ENCODE results near the gene FGFRL1. TPM values are rescaled to one million over a fixed set of nuclear protein-coding genes. Genes with fewer than 3 reads are reported as not detected.
A peak's percentile ranks its signal among the peaks of the same experiment; 100 is the strongest.

FGFRL1 gene
- total and polyA plus RNA-seq, 8 donors = 15.4 to 42.8 (median 31.1) TPM

DNA sequence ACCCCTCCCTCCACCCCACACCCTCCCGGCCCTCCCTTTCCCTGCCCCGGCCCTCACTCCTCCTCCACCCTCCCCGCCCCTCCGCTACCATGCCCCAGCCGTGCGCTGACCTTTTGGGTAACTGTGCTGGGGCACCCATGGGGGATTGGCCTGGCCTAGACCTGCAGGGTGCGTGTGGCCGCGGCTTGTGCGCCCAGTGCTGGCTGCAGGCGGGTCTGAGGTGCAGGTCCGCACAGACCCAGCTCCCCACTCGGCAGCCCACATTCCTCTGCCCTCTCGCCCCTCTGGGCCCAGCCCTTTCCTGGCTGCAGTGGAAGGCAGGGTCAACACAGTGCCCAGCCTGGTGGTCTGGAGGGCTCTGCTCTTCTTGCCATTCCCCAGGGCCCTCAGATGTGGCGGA lies 24.7 kb downstream of the FGFRL1 start:
- no peak for ATAC-seq
- Histone ChIP-seq H3K36me3 (no peaks in the 10 kb centered on the region), H3K9me3 (no peaks in the 10 kb centered on the region), H3K4me1 (peaks cover 0 to 9% (median 4%) of the 10 kb centered on the region in 3 donors), H3K4me3 (no peak overlapping the region), H3K27me3 (no peaks in the 10 kb centered on the region), H3K27ac (no peak overlapping the region)
- intact Hi-C loops (cut with DNase I) = loop anchor here in 1 of 3 donors (10.0 kb wide), 1 partner anchor 751 kb away; no protein-coding TSS in a partner anchor
- FAIRE-seq = no peak
- DNase-seq = no peak
- TF ChIP-seq, protein P1, sequence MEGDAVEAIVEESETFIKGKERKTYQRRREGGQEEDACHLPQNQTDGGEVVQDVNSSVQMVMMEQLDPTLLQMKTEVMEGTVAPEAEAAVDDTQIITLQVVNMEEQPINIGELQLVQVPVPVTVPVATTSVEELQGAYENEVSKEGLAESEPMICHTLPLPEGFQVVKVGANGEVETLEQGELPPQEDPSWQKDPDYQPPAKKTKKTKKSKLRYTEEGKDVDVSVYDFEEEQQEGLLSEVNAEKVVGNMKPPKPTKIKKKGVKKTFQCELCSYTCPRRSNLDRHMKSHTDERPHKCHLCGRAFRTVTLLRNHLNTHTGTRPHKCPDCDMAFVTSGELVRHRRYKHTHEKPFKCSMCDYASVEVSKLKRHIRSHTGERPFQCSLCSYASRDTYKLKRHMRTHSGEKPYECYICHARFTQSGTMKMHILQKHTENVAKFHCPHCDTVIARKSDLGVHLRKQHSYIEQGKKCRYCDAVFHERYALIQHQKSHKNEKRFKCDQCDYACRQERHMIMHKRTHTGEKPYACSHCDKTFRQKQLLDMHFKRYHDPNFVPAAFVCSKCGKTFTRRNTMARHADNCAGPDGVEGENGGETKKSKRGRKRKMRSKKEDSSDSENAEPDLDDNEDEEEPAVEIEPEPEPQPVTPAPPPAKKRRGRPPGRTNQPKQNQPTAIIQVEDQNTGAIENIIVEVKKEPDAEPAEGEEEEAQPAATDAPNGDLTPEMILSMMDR (IDR thresholded peaks at IDR 0.05) = no peak
- 88 to 92% methylated on average over 13 to 15 of the region's 15 CpGs for WGBS, 2 donors

DNA sequence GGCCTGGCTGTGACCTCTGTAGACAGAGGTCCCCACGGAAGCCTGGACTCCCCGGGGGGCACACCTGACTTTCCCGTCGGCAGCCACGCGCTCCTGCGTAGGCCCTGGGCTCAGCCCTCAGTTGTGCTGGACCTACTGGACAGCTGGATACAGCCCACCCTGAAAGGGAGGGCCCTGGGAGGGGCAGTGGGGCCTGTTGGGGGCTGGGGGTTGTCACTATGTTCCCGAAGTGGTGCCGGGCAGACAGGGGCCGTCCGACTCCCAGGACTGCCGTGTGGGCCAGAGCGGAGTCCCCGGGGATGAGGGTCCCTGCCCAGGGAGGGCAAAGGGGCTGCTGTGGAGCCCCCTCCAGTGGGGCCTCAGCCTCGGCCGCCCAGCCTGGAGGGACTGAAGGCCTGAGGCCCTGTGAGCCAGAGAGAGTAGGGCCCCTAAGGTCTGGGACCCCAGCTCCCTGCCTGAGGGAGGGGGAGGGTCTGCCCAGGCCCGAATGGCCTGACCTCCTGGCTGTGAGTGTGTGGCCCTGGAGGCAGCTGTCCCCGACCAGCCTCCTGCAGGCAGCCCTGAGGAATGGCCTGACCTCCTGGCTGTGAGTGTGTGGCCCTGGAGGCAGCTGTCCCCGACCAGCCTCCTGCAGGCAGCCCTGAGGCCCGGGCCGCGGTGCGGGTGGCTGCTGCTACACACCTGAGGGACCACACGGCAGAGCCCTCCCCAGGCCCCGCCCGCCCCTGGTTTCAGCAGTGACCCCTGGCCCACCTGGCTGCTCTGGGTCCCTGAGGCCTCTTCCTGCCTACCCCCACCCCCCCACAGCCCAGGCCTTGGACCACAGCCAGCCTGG lies 25.8 kb downstream of the FGFRL1 start:
- Histone ChIP-seq H3K27ac (no peak overlapping the region), H3K27me3 (no peaks in the 10 kb centered on the region), H3K9me3 (no peaks in the 10 kb centered on the region), H3K36me3 (no peaks in the 10 kb centered on the region), H3K4me1 (peaks cover 0 to 9% (median 4%) of the 10 kb centered on the region in 3 donors), H3K4me3 (no peak overlapping the region)
- WGBS, 2 donors = 88 to 89% methylated on average over 23 to 26 of the region's 26 CpGs
- DNase-seq (no peak), FAIRE-seq (no peak), ATAC-seq (no peak)
- TF ChIP-seq, protein P1 (IDR thresholded peaks at IDR 0.05) = no peak
- intact Hi-C loops (cut with DNase I) = loop anchor here in 1 of 3 donors (10.0 kb wide), 1 partner anchor 752 kb away; no protein-coding TSS in a partner anchor

DNA sequence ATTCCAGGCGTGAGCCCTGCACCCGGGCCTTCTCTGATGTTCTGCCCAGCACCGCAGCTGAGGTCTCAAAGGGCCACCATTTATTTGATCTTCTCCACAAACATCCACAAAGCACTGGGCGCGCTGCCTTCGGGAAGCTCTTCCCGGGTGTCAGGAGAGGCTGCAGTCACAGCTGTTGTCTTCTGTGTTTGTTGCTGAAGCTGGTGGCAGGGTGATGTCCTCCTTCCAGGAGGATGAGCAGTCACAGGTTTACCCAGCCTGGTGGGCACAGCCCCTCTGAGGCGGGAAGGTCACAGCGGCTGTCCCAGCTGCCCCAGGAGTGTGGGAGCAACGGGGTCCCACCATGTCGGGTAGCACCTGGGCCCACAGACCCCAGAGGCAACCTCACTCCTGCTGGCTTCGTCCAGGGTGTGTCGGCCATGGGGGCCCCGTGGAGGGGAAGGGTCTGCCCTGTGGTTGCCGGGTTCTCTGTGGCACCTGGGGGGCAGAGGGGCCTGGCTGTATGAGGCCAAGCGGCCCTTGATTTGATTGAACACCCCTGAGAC lies 27.6 kb downstream of the FGFRL1 start:
- DNase-seq = peak in 1 of 6 donors; percentile 87
- intact Hi-C loops (cut with DNase I) = loop anchor here in 1 of 3 donors (10.0 kb wide), 1 partner anchor 754 kb away; no protein-coding TSS in a partner anchor
- Histone ChIP-seq H3K27ac (peak overlapping the region in 1 of 4 donors; percentile 41), H3K9me3 (no peaks in the 10 kb centered on the region), H3K27me3 (no peaks in the 10 kb centered on the region), H3K4me1 (peaks cover 4 to 9% (median 5%) of the 10 kb centered on the region in 3 donors), H3K4me3 (no peak overlapping the region), H3K36me3 (no peaks in the 10 kb centered on the region)
- FAIRE-seq = no peak
- no peak for ATAC-seq
- TF ChIP-seq, protein P1 (IDR thresholded peaks at IDR 0.05) = no peak
- 87 to 89% methylated on average over 16 of the region's 16 CpGs for WGBS, 2 donors

DNA sequence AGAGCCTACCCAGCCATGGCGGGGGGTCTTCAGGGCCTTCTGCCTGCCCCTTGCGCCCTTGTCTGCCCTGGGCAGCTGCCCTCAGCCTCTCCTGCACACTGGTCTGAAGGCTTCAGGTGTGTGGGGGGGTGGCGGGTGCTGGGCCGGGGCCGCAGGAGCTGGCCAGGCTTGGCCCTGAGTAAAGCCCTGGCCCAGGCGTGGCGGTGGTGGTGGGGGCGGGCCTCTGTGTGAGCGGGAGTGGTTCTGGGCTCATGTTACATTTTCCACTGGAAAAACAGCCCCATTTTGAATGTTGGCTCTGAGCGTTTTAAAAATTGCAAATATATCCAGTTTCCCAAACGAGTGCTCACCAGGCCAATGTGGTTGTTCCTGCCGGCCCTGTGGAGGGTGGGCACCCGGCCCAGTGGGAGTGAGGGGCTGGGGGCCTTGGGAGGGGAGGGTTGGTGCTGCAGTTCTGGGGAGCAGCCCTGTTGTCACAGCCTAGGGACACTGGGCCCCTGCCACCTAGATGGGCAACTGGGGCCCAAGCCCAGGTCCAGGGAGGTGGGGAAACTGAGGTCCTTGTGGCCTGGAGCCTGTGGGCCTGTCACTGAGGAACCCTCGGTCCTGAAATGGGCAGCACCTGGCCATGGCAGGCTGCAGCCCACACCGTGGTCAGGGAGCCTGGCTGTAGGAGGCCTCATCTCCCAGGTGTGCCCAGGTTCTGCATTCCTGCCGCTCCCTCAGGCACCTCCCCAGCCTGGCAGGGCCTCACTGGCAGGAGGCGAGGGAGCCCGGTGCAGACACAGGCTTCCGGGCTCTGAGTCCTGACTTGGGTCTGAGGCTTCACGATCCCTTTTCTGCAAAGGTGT lies 28.3 kb downstream of the FGFRL1 start:
- intact Hi-C loops (cut with DNase I) = loop anchor here in 1 of 3 donors (10.0 kb wide), 1 partner anchor 755 kb away; no protein-coding TSS in a partner anchor
- peak; percentile 63 to 82 (median 72) for DNase-seq
- no peaks in the 10 kb centered on the region for H3K9me3 ChIP-seq
- H3K4me3 ChIP-seq = no peak overlapping the region
- H3K27ac ChIP-seq = peak overlapping the region in 2 of 4 donors; percentile 22 to 41
- peak; percentile 63 to 80 (median 77) for ATAC-seq
- no peaks in the 10 kb centered on the region for H3K36me3 ChIP-seq
- peaks cover 4 to 9% (median 5%) of the 10 kb centered on the region in 3 donors for H3K4me1 ChIP-seq
- no peaks in the 10 kb centered on the region for H3K27me3 ChIP-seq
- FAIRE-seq = no peak
- WGBS, 2 donors = 41 to 48% methylated on average over 15 to 20 of the region's 20 CpGs
- TF ChIP-seq, protein P1 (IDR thresholded peaks at IDR 0.05) = no peak
